ENCODE measurements around the gene TEX36.
"Not testable (repeated sequence)": the region's sequence is repeated elsewhere in the genome, so short reads cannot be mapped to it uniquely, and the experiment has no call there.

The TEX36 gene

DNA sequence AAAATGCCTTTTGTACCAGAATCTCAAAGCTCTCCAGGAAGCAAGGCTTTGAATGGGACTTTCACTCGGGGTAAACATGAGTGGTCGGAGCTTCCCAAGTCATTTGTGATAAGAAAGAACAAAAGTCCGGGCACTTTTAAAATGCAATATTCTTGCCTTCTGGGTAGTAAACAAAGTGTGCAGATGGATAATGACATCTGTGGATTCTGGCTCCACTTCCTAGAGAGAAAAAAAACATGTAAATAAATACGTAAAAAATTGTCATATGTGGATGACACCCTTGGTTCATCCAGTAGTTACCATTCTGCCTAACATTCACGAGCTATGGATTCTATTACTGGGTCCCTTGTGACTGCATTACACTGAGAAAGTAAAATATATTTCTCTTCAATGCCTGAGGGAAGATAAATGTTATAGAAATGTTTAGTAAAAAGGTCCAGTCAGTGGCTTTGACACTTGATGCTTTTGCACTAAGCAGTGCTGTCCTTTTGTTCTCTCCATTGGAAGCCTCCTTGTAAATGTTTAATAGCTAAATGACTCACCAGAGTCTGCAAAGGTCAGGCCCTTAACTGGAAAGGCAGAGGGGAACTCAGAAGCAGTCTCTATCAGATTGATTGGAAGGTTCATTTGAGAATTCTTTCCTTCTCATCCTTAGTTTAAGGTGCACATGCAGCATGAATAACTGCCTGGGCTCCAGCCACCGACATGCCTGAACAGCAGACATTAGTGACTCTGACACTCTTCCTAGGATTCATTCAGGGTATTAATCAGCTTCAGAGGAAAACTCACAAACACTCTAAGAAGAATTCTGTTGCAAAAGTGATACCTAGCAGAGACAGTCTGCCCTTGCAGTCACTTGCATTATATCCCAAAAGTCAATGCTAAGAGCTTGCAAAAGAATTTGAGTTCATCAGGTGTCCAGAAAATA, 24.8 kb upstream of the TEX36 start:
- Histone ChIP-seq H3K36me3 (ENCODE audit: control insufficient read depth, insufficient read depth, low read length) (no peaks in the 10 kb centered on the region), H3K4me3 (replicated peaks; ENCODE audit: low read depth, low read length) (no peak overlapping the region), H3K27me3 (replicated peaks; ENCODE audit: control insufficient read depth, insufficient read depth, low read length) (no peaks in the 10 kb centered on the region)
- TF ChIP-seq, protein P1, sequence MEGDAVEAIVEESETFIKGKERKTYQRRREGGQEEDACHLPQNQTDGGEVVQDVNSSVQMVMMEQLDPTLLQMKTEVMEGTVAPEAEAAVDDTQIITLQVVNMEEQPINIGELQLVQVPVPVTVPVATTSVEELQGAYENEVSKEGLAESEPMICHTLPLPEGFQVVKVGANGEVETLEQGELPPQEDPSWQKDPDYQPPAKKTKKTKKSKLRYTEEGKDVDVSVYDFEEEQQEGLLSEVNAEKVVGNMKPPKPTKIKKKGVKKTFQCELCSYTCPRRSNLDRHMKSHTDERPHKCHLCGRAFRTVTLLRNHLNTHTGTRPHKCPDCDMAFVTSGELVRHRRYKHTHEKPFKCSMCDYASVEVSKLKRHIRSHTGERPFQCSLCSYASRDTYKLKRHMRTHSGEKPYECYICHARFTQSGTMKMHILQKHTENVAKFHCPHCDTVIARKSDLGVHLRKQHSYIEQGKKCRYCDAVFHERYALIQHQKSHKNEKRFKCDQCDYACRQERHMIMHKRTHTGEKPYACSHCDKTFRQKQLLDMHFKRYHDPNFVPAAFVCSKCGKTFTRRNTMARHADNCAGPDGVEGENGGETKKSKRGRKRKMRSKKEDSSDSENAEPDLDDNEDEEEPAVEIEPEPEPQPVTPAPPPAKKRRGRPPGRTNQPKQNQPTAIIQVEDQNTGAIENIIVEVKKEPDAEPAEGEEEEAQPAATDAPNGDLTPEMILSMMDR (IDR thresholded peaks at IDR 0.05; ENCODE audit: insufficient read depth, low read length, poor library complexity, severe bottlenecking), result no peak
- DNase-seq (ENCODE audit: extremely low read depth, insufficient read length), result no peak

DNA sequence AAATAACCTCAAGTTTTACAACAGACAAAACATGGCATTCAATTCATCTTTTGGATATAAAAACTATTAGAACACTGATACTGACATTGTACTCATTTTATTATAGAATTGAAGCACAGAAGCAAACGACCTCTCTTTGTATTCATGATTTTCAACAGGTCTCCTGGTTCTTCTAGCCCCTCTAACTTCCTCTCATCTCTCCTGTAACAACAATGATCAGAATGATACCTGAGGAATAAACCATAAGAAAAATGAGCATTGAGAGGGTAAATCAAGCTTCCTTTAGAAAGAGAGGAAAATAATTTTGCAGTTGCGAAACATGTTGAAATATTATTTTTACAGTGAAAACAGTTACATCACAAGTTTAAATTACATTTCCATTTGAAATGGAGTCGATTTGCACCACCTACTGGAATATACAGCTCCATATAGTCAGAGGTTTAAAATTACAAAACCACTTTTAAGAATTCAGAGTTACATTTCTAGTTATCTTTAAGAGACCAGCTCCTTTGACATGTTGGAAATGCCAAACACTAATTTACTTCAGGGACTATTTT, 17.5 kb upstream of the TEX36 start:
- H3K27me3 ChIP-seq (replicated peaks; ENCODE audit: control insufficient read depth, insufficient read depth, low read length), result no peaks in the 10 kb centered on the region
- H3K36me3 ChIP-seq (ENCODE audit: control insufficient read depth, insufficient read depth, low read length), result no peaks in the 10 kb centered on the region
- H3K4me3 ChIP-seq (replicated peaks; ENCODE audit: low read depth, low read length), result no peak overlapping the region
- no peak for DNase-seq (ENCODE audit: extremely low read depth, insufficient read length)
- TF ChIP-seq, protein P1 (IDR thresholded peaks at IDR 0.05; ENCODE audit: insufficient read depth, low read length, poor library complexity, severe bottlenecking), result no peak

DNA sequence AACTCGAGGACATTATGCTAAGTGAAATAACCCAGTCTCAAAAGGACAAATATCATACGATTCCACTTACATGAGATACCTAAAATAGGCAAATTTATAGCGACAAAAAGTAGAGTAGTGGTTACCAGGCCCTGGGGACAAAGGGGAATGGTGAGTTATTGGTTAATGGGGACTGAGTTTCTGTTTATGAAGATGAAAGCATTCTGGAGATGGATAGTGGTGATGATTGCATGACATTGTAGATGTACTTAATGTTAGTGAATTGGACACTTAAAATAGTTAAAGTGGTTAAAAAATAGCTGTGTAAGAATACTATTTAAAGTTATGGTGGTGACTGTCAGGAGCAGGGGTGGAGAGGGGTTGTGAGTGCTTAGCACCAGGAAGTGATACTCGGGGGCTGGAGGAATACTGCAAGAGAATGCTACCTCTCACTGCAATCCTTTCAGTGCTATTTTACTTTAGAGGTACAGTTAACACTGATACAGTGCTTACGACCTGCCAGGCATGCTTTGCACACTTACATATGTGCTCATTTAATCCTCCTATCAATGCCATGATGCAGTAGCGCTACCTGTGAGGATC, 16.7 kb upstream of the TEX36 start:
- H3K27me3 ChIP-seq (replicated peaks; ENCODE audit: control insufficient read depth, insufficient read depth, low read length), result peaks cover 1% of the 10 kb centered on the region; the same call in 1 of the 2 replicates
- TF ChIP-seq, protein P1 (IDR thresholded peaks at IDR 0.05; ENCODE audit: insufficient read depth, low read length, poor library complexity, severe bottlenecking), result no peak
- no peaks in the 10 kb centered on the region for H3K36me3 ChIP-seq (ENCODE audit: control insufficient read depth, insufficient read depth, low read length)
- no peak overlapping the region for H3K4me3 ChIP-seq (replicated peaks; ENCODE audit: low read depth, low read length)
- DNase-seq (ENCODE audit: extremely low read depth, insufficient read length), result no peak

DNA sequence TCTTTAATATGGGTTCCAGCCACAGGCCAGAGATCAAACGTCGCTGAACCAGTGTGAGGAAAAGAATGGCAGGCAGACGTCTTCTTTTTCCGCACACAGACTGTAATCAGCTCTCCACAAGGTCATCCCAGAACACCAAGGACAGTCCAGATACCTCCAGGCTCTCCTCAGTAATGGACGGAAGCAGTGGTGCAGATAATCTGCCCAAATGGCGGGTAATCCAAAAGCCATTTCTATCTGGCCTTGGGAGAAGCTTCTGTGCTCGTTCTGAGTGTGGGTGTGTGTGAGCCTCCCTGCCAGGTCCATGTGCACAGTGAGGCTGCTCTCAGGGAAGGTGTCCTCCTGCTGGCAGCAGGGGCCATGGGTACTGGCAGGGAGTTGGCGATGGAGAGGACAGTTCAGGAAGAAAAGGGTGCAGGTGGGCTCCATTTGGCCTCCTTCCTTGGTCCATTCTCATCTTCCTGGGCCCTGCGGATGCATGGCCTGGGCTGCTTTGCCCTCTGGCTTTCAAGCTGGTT, 15.6 kb upstream of the TEX36 start:
- TF ChIP-seq, protein P1 (IDR thresholded peaks at IDR 0.05; ENCODE audit: insufficient read depth, low read length, poor library complexity, severe bottlenecking), result no peak
- Histone ChIP-seq H3K27me3 (replicated peaks; ENCODE audit: control insufficient read depth, insufficient read depth, low read length) (peaks cover 1% of the 10 kb centered on the region; the same call in 1 of the 2 replicates), H3K36me3 (ENCODE audit: control insufficient read depth, insufficient read depth, low read length) (no peaks in the 10 kb centered on the region), H3K4me3 (replicated peaks; ENCODE audit: low read depth, low read length) (no peak overlapping the region)
- DNase-seq (ENCODE audit: extremely low read depth, insufficient read length), result no peak

DNA sequence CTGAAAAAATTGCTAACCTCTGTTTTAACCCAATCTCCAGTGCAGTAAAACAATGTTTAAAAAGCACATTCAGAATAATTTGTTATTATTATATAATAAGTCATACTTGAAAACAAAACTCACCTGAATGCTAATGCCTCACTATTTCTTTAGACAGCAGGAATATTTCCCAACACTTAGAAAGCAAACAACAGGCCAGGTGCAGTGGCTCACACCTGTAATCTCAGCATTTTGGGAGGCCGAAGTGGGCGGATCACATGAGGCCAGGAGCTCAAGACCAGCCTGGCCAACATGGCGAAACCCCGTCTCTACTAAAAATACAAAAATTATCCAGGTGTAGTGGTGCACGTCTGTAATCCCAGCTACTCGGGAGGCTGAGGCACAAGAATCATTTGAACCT, 13.9 kb upstream of the TEX36 start:
- H3K4me3 ChIP-seq (replicated peaks; ENCODE audit: low read depth, low read length); H3K36me3 ChIP-seq (ENCODE audit: control insufficient read depth, insufficient read depth, low read length); H3K27me3 ChIP-seq (replicated peaks; ENCODE audit: control insufficient read depth, insufficient read depth, low read length); DNase-seq (ENCODE audit: extremely low read depth, insufficient read length): not testable (repeated sequence)

DNA sequence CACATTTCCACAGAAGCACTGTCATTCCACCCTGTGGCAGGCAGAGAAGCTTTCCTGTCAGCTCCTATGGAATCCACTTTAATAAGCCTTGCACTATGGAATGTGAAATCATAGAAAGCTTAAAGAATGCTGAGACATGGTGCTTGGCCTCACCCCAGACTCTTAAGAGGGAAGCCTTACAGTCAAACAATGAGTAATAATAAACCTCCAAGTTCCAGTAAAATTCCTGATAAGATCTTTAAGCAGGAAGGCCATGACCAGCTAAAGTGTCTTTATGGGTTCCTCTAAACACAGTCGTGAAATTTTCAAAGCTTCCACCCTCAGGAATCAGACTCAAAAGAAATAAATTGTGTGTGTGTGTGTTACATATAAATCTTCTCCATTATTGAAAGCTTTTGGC, 11.9 kb upstream of the TEX36 start:
- DNase-seq (ENCODE audit: extremely low read depth, insufficient read length), result no peak

More for the DNA sequence above, 11.9 kb upstream of the TEX36 start:
- no peak overlapping the region for H3K4me3 ChIP-seq (replicated peaks; ENCODE audit: low read depth, low read length)
- TF ChIP-seq, protein P1 (IDR thresholded peaks at IDR 0.05; ENCODE audit: insufficient read depth, low read length, poor library complexity, severe bottlenecking), result no peak
- no peaks in the 10 kb centered on the region for H3K36me3 ChIP-seq (ENCODE audit: control insufficient read depth, insufficient read depth, low read length)
- H3K27me3 ChIP-seq (replicated peaks; ENCODE audit: control insufficient read depth, insufficient read depth, low read length), result peaks cover 1% of the 10 kb centered on the region
